GM12878 (cell line): ENCODE measurements around the gene SCAI. TPM values are rescaled to one million over a fixed set of nuclear protein-coding genes. Genes with fewer than 3 reads are reported as not detected.

Experiments
- ATAC-seq: fragments of 200-7000 bp; cut with Tn5 transposase; 3 replicates; pipeline ENCODE4 v1.9.1; 2020; ENCODE audit warnings: mild to moderate bottlenecking, moderate library complexity
- BruUV-seq: library from RNA; stranded (reverse); fragments of 400-500 nt; replicated peaks from 2 replicates; lab custom pipeline; 2021; lab: Mats Ljungman, UMichigan
- CTCF ChIA-PET: fragments of 300-600 bp; sonication (Branson Sonifier 250); formaldehyde crosslinking; extraction: SDS; loops from one replicate; lab custom pipeline; 2021; ENCODE audit warnings: inconsistent platforms; lab: Yijun Ruan, JAX
- POLR2A ChIA-PET: fragments of 350-600 bp; formaldehyde crosslinking; extraction: SDS; loops from one replicate; lab custom pipeline; 2021; ENCODE audit warnings: inconsistent platforms; lab: Charles Lee
- RAD21 ChIA-PET: fragments of 300-600 bp; sonication (Branson Sonifier 250); formaldehyde crosslinking; loops from one replicate; lab custom pipeline; 2023; ENCODE audit warnings: antibody characterized with exemption; ENCODE audit not compliant: unreplicated experiment; lab: Charles Lee
- SMC1A ChIA-PET: fragments of 300-600 bp; sonication (Branson Sonifier 250); formaldehyde crosslinking; loops from one replicate; lab custom pipeline; 2023; ENCODE audit not compliant: unreplicated experiment, uncharacterized antibody; lab: Charles Lee
- DNase-seq: peaks from one replicate; pipeline ENCODE4 v3.0.0-alpha.2; 2011; ENCODE audit warnings: low read depth, low spot score
- FAIRE-seq: peaks from 3 replicates; lab custom pipeline; 2011; peaks lifted over from hg19 to GRCh38; lab: Jason Lieb, UNC
- H2AFZ ChIP-seq: 2 replicates; pipeline ENCODE4 v1.6.0; 2011; ENCODE audit warnings: low read depth, low read length, control low read depth; ENCODE audit not compliant: control insufficient read depth
- H3K27ac ChIP-seq: 2 replicates; pipeline ENCODE4 v1.5.1; 2011; ENCODE audit warnings: control low read depth; ENCODE audit not compliant: control insufficient read depth, insufficient read depth
- H3K27me3 ChIP-seq, 2 experiments: replicated peaks in 1 of 2; 2 replicates each; pipeline versions ENCODE4 v1.6.0 to v1.6.1; 2011; ENCODE audit warnings: low read length in 1 of 2; ENCODE audit not compliant: control insufficient read depth in 2 of 2, insufficient read depth in 2 of 2
- H3K36me3 ChIP-seq, 2 experiments: 2 replicates each; pipeline ENCODE4 v1.5.1; 2011; ENCODE audit warnings: low read length in 1 of 2; ENCODE audit not compliant: control insufficient read depth in 2 of 2, insufficient read depth in 2 of 2
- H3K4me1 ChIP-seq: 2 replicates; pipeline ENCODE4 v1.6.1; 2011; ENCODE audit warnings: mild to moderate bottlenecking, low read length, moderate library complexity, mixed read lengths; ENCODE audit not compliant: control insufficient read depth, insufficient read depth
- H3K4me2 ChIP-seq: 2 replicates; pipeline ENCODE4 v1.6.0; 2011; ENCODE audit warnings: control low read depth; ENCODE audit not compliant: control insufficient read depth, insufficient read depth
- H3K4me3 ChIP-seq: fragments of 200-600 bp; sonication (generic); 2 replicates; pipeline ENCODE4 v1.5.1; 2016
- H3K79me2 ChIP-seq: 2 replicates; pipeline ENCODE4 v1.6.0; 2011; ENCODE audit warnings: low read length; ENCODE audit not compliant: control insufficient read depth, insufficient read depth
- H3K9ac ChIP-seq: 2 replicates; pipeline ENCODE4 v1.8.0; 2011; ENCODE audit warnings: low read length, control low read depth, mixed read lengths; ENCODE audit not compliant: control insufficient read depth, insufficient read depth
- H3K9me3 ChIP-seq: replicated peaks from 3 replicates; pipeline ENCODE4 v1.5.1; 2011; ENCODE audit warnings: mild to moderate bottlenecking, low read length; ENCODE audit not compliant: control insufficient read depth, insufficient read depth
- H4K20me1 ChIP-seq: 2 replicates; pipeline ENCODE4 v1.6.0; 2011; ENCODE audit not compliant: control insufficient read depth, insufficient read depth
- EED ChIP-seq: sonication (generic); IDR thresholded peaks from 2 replicates; pipeline ENCODE4 v1.6.1; 2016; ENCODE audit warnings: antibody characterized with exemption, low read depth
- EGR1 ChIP-seq, 2 experiments: IDR thresholded peaks; 1 replicate in 1 of 2; 2 replicates in 1 of 2; pipeline ENCODE4 v1.6.1; 2011 to 2012; ENCODE audit warnings: low read depth in 2 of 2, low read length in 2 of 2, borderline replicate concordance in 1 of 2, mild to moderate bottlenecking in 1 of 2, moderate library complexity in 1 of 2
- EZH2 ChIP-seq: IDR thresholded peaks from 2 replicates; pipeline ENCODE4 v1.6.1; 2012; ENCODE audit warnings: low read depth, mild to moderate bottlenecking, control low read depth, inconsistent platforms, low read length, borderline replicate concordance; ENCODE audit not compliant: control insufficient read depth
- NR2F1 ChIP-seq: fragments of 450-650 bp; conservative IDR thresholded peaks from 2 replicates; pipeline ENCODE4 v1.6.1; 2017; ENCODE audit warnings: mild to moderate bottlenecking
- POLR2A ChIP-seq: IDR thresholded peaks from 2 replicates; pipeline ENCODE4 v1.6.1; 2011; ENCODE audit warnings: low read depth, mild to moderate bottlenecking, low read length
- RCOR1 ChIP-seq: conservative IDR thresholded peaks from 2 replicates; pipeline ENCODE4 v1.6.1; 2012; ENCODE audit warnings: low read depth, low read length, improper control_type of control experiment
- SMC3 ChIP-seq: IDR thresholded peaks from 2 replicates; pipeline ENCODE4 v1.6.1; 2011; ENCODE audit warnings: low read length, improper control_type of control experiment, borderline replicate concordance
- STAT3 ChIP-seq: IDR thresholded peaks from 2 replicates; pipeline ENCODE4 v1.6.1; 2011; ENCODE audit warnings: low read depth, low read length, improper control_type of control experiment
- WRNIP1 ChIP-seq: IDR thresholded peaks from 2 replicates; pipeline ENCODE4 v1.6.1; 2011; ENCODE audit warnings: low read depth, low read length, improper control_type of control experiment, borderline replicate concordance
- WGBS: methylation state at CpG from one replicate; pipeline ENCODE4 v1.1.6; 2016; ENCODE audit warnings: low lambda C conversion rate; ENCODE audit not compliant: insufficient replicate concordance, insufficient coverage; ENCODE audit errors: missing lambda C conversion rate; 5-methylcytosine and 5-hydroxymethylcytosine counted together
- in situ Hi-C: fragments of 300-500 bp; cut with MboI; formaldehyde crosslinking; loops from 9 replicates; pipeline ENCODE4 v1.14.3; 2018; ENCODE audit warnings: mixed read lengths
- intact Hi-C: fragments of 100-400 bp; cut with micrococcal nuclease; formaldehyde crosslinking; loops from one replicate; pipeline ENCODE4 v1.14.2; 2022; ENCODE audit not compliant: unreplicated experiment
- polyA plus RNA-seq, 11 experiments: library from polyadenylated mRNA; depleted of rRNA in 4 of 11; unstranded in 6 of 11; stranded (reverse) in 5 of 11; fragments of >200 nt; fragmentation: Nextera tagmentation in 4 of 11; fragmentation: Illumina TruSeq in 1 of 11; extraction: Ambion mirVana in 4 of 11; extraction: Trizol in 1 of 11; gene quantifications; 1 replicate in 1 of 11; 2 replicates in 10 of 11; pipeline versions ENCODE4 v1.2.1 to v1.2.3, GENCODE V29; 2011 to 2016; ENCODE audit warnings: inconsistent platforms in 2 of 11, missing spikeins in 2 of 11, low read depth in 1 of 11
- total RNA-seq, 4 experiments: library from RNA; depleted of rRNA in 3 of 4; stranded (reverse); fragments of >200 nt in 3 of 4; fragmentation: Illumina TruSeq in 1 of 4; extraction: Trizol in 1 of 4; gene quantifications; 2 replicates each; pipeline versions ENCODE4 v1.2.1 to v1.2.3, GENCODE V29; 2013 to 2021
- TF ChIP-seq, protein P1 (sequence below): IDR thresholded peaks from 2 replicates; pipeline ENCODE4 v1.6.1; 2012; ENCODE audit warnings: improper control_type of control experiment, low read depth, low read length; ENCODE audit not compliant: insufficient replicate concordance

Gene SCAI
- total and polyA plus RNA-seq, 10 of the 15 experiments (the other 5 are each of a cell fraction or from before 2014, with no cell fraction given) = 0.52 to 8.8 (median 5.1) TPM

DNA sequence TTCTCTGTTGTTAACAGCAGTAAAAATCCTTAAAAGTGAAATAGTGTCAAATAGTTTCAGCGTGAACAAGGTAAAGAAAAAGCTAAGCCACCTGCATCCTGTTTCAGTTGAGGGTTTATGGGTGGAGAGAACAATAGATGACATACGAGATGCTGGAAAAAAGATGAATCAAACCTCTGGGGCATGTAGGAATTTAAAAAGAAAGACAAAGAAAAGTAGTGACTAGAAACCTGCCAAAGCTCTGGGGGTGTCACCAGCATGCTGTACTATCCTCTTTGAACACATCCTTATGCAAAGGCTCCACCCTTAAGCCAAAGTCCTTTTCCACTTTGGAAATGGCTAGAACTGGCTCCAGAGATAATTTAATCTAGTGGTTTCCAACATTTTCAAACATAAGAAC, 22.2 kb downstream of the SCAI start:
- H3K27me3 ChIP-seq = no peaks in the 10 kb centered on the region
- BruUV-seq = no TSS peak
- intact Hi-C loops (no loop called here), in situ Hi-C loops (no loop called here)
- no peak overlapping the region for H3K9ac ChIP-seq
- DNase-seq = no peak
- H3K27ac ChIP-seq = no peak overlapping the region
- CTCF ChIA-PET = no interaction called here
- TF ChIP-seq EED (no peak), POLR2A (no peak), WRNIP1 (no peak), EZH2 (no peak), SMC3 (no peak), RCOR1 (no peak), STAT3 (no peak), NR2F1 (no peak), EGR1 (IDR thresholded peaks at IDR 0.05; ENCODE audit: borderline replicate concordance in 1 of 2, low read depth in 2 of 2, low read length in 2 of 2) (no peak)
- TF ChIP-seq, protein P1, sequence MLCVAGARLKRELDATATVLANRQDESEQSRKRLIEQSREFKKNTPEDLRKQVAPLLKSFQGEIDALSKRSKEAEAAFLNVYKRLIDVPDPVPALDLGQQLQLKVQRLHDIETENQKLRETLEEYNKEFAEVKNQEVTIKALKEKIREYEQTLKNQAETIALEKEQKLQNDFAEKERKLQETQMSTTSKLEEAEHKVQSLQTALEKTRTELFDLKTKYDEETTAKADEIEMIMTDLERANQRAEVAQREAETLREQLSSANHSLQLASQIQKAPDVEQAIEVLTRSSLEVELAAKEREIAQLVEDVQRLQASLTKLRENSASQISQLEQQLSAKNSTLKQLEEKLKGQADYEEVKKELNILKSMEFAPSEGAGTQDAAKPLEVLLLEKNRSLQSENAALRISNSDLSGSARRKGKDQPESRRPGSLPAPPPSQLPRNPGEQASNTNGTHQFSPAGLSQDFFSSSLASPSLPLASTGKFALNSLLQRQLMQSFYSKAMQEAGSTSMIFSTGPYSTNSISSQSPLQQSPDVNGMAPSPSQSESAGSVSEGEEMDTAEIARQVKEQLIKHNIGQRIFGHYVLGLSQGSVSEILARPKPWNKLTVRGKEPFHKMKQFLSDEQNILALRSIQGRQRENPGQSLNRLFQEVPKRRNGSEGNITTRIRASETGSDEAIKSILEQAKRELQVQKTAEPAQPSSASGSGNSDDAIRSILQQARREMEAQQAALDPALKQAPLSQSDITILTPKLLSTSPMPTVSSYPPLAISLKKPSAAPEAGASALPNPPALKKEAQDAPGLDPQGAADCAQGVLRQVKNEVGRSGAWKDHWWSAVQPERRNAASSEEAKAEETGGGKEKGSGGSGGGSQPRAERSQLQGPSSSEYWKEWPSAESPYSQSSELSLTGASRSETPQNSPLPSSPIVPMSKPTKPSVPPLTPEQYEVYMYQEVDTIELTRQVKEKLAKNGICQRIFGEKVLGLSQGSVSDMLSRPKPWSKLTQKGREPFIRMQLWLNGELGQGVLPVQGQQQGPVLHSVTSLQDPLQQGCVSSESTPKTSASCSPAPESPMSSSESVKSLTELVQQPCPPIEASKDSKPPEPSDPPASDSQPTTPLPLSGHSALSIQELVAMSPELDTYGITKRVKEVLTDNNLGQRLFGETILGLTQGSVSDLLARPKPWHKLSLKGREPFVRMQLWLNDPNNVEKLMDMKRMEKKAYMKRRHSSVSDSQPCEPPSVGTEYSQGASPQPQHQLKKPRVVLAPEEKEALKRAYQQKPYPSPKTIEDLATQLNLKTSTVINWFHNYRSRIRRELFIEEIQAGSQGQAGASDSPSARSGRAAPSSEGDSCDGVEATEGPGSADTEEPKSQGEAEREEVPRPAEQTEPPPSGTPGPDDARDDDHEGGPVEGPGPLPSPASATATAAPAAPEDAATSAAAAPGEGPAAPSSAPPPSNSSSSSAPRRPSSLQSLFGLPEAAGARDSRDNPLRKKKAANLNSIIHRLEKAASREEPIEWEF = no peak
- TF ChIP-seq, all 136 proteins: peak for 0
- WGBS = 29% methylated on average over 2 of the region's 2 CpGs
- Histone ChIP-seq H3K4me2 (no peak overlapping the region), H2AFZ (no peak overlapping the region), H3K36me3 (no peaks in the 10 kb centered on the region), H4K20me1 (no peaks in the 10 kb centered on the region), H3K9me3 (no peaks in the 10 kb centered on the region), H3K4me1 (no peaks in the 10 kb centered on the region), H3K4me3 (no peak overlapping the region), H3K79me2 (no peaks in the 10 kb centered on the region)
- POLR2A ChIA-PET = no interaction called here
- FAIRE-seq (no peak), ATAC-seq (no peak; the same call in 1 of the 3 replicates)
- RAD21 ChIA-PET = interaction anchor here (0.5 kb wide), 1 partner anchor 183 kb away, joined by 3 read pairs; no protein-coding TSS in a partner anchor
- SMC1A ChIA-PET = no interaction called here
